Activated CD8-positive, alpha-beta memory T cell treated with anti-CD3 and anti-CD28 coated beads, Interleukin-2, amount 50 U/mL, for 48 hours (primary cell): Measurements from ENCODE around the gene LILRB2.
"Not testable (repeated sequence)": the region's sequence is repeated elsewhere in the genome, so short reads cannot be mapped to it uniquely, and the experiment has no call there.

Experiments used
- DNase-seq: peaks from one replicate; pipeline ENCODE4 v3.0.0-alpha.2; 2020

LILRB2 gene

GRCh38 chr19:54239491-54240371, 41.2 kb downstream of the LILRB2 start:
- not testable (repeated sequence) for DNase-seq

GRCh38 chr19:54233941-54234340, 47.0 kb downstream of the LILRB2 start:
- DNase-seq: no peak

DNA sequence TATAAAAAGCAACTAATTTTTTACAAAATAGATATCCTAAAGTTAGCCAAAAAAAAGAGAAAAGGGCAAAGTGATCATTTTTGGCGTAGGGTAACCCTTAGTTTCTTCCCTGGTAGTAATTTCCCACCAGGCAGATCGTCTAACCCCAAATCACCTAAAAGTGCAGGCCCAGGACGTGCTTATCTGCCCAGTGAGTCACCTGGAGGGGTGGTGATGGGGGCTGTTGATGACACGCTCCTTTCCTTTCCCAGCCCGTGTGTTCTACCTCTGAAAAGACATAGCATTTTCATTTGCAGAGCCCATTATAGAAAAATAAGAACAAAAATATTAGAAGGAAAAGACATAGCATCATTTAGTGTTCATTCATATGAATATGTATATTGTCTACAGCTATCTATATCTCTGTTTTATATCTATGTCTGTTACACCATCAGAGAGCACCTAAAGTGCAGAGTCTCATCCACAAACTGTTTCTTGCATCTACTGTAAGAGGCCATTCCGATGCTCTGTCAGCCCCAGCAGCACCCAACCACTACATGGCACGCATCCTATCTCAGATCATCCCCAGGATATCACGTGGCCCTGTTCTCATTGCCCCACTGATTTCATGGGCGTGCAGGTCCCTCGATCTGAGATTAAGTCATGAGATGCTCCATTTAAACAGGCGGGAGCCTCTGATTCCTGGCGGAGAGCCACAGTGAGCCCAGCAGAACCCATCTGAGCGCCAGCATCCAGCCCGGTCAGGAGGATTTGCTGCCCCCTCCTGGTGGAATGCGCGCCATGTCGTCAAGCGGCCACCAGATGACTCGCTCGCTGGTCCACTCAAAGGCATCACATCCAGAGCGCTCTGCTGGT, 49.6 kb downstream of the LILRB2 start:
- peak; percentile 96 for DNase-seq

DNA sequence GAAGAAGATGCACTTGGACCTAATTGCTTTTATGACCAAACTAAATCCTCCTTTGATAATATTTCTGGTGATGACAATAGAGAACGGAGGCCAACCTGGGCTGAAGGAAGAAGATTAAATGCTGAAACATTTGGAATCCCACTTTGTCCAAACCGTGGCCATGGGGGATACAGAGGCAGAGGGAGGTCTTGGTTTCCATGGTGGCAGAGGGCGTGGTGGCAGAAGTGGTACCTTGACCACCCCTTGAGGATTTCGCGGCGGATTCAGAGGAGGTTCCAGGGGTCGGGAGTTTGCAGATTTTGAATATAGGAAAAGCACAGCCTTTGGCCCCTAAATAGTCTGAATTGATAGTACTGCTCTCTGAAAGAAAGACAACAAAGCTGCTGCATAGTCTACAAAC, 50.9 kb downstream of the LILRB2 start:
- no peak for DNase-seq

DNA sequence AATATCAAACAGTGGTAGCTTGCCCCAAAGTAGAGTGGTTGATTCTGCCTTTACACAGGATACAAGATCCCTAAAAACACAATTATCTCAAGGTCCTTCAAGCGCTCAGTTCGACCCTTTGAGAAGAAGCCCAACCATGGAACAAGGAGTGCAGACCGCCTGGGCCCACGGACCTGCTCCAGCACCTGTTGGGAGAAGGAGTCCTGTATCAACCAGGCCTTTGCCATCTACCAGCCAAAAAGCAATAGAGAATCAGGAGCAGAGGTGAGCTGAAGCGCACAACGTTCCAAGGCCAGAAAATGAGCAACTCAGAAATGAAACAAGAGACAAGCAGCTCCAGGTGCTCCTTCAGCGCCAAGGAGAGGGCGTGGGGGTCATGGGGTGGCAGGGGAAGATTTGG, 51.8 kb downstream of the LILRB2 start:
- no peak for DNase-seq

GRCh38 chr19:54224619-54225018, 56.3 kb downstream of the LILRB2 start:
- not testable (repeated sequence) for DNase-seq

GRCh38 chr19:54223937-54224281, 57.0 kb downstream of the LILRB2 start:
- not testable (repeated sequence) for DNase-seq
